Astrocyte of the hippocampus (primary cell): Measurements from ENCODE around the gene DDX31.

ENCODE experiments used
- DNase-seq: peaks from one replicate; pipeline ENCODE4 v3.0.0; 2011; ENCODE audit warnings: low read depth, low spot score

DDX31 gene

DNA sequence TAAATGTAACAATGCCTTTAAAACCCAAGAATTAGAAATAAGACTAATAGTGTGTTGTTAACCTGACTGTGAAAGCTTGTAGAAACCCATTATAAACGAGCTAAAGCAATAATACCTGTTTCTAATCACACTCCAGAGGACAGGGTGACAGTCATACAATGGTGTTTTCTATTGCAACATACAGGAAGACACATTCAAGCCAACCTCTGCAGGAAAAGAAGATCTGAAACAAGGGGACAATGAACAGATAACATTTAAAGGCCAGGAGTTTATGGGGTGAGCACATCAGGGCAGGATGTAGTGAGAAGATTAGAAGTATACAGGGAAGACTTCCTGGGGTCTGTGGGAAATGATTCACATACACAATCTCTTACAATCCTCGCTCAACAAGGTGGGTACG lies 73.6 kb downstream of the DDX31 start:
- DNase-seq, result no peak

GRCh38 chr9:132595319-132595718 lies 74.5 kb downstream of the DDX31 start:
- no peak for DNase-seq

DNA sequence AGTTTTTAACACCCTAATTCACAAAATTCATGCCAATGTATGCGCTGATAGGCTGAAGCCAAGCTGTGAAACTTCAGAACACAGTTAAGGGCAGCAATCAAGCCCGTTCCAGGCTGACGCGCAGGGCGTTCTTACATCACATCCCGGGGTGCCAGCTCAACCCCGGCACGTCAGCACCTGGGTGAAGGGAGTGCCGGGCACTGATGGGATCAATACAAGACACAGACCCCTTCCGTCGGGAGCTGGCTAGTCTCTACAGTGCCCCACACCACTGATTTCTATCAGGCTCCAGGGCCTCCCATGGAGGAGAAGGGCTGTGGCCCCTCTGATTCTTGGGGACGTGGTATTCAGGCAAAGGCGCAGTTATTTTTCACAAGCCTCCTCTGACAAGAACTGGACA lies 75.4 kb downstream of the DDX31 start:
- DNase-seq, result no peak

DNA sequence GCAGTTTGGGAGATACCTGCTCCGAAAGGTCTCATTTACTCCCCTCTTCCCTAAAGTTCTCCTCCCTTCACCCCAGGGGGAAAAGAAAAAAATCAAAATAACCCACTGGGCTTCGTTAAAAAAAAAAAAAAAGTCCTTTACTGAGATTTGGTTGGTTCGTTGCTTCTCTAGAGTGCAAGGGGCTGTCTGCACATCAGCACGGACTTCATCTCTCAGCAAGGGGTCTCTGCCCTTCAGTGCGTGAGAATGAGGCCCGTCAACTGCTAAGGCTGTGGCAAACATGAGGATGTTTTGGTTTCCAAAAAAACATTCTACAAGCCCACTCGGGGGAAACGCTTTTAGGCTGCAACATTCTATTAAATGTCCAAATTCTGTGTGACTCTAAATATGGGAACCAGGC lies 77.3 kb downstream of the DDX31 start:
- DNase-seq, result no peak

DNA sequence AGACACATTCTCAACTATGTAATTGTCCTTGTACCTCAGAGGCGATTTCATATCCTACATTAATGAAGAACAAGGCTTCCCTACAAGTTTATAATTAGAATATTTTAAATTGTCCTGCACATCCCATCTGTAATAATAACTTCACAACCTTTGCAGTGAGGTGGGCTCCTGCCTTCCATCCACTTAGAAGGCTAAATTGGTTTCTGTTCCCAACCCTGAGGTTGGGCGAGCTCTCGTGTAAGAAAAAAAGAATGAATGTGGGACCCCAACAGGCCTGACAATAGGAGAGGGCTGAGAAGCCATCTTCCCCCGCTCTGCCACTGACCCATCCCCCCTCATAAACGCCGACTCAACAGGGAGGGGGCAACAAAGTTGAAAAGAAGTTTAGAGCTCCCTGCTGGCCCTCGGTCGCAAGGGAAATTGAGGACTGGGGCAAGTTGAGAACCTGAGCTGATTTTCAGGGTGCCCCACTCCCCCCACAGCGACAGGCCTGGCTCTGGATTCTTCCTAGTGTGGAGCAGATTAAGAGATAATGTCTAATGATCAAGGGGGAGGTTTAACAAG lies 78.0 kb downstream of the DDX31 start:
- no peak for DNase-seq

DNA sequence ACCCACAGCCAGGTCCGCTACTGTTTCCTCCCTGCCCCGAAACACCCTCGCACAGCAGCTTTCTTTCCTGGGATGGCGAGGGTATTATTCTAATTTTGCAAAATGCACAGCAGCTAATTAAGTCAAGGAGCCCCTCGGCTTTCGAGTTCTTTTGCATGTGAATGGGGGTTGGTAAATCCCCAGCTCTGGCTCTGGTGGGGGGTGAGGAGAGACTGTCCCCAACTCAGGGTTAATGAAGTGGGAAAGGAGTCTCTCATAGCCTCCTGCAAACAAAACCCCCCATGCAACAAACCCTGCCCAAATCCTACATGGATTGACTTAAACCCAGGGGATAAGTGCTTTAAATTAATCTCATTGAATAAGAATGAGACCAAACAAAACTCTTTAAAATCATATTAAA lies 78.5 kb downstream of the DDX31 start:
- no peak for DNase-seq

- DNase-seq, result no peak
Measured at GRCh38 chr9:132590318-132591182, 79.2 kb downstream of the DDX31 start.

GRCh38 chr9:132590037-132590317 lies 79.8 kb downstream of the DDX31 start:
- DNase-seq, result no peak

- DNase-seq, result no peak
Measured at GRCh38 chr9:132589148-132590036, 80.4 kb downstream of the DDX31 start.

DNA sequence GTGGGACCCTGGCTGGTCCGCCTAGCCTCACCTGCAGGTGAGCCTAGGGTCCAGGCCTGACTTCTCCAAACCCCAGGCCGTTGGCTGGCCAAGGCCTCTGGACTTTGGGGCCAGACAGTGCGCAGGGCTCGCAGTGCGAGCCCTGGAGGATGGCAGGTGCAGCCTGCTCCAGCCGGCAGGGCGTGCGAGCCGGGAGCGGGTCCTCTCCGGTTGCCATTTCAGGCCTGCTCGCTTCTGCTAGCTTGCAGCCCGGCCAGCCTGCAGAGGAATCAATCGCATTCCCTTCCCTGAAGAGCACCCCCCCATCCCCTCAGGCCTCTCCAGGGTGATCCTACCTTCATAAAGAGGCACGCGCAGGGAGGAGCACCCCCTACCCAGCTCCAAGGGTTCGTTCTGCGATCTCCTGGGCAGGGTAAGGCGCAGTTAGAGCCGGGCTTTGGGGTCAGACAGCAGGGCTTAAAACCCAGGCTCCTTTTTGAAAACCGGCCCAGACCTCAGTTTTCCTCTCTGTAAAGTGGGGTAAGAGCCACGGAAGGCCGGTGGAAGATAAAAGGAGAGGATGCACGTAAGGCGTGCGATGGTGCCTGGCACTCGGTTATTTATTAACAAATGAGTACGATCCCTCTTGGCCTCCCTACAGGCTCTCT lies 81.2 kb downstream of the DDX31 start:
- DNase-seq, result no peak

DNA sequence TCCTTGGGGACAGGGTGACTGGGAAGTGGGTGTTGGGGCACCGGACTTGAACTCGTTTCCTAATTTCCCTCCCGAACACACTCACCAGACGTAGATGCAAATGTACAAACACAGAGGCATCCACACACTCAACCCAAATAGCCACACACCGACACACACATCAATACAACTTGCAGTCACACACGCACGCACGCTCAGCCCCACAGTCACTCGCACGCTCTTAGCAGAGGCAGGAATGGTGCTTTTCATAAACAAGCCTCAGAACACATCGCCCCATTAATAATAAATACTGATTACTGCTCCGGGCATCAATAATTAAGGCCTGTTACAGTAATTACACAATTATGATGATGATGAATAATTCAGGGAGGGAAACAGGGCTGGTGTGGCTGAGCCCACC lies 81.7 kb downstream of the DDX31 start:
- no peak for DNase-seq

GRCh38 chr9:132587592-132587955 lies 82.2 kb downstream of the DDX31 start:
- DNase-seq, result no peak

DNA sequence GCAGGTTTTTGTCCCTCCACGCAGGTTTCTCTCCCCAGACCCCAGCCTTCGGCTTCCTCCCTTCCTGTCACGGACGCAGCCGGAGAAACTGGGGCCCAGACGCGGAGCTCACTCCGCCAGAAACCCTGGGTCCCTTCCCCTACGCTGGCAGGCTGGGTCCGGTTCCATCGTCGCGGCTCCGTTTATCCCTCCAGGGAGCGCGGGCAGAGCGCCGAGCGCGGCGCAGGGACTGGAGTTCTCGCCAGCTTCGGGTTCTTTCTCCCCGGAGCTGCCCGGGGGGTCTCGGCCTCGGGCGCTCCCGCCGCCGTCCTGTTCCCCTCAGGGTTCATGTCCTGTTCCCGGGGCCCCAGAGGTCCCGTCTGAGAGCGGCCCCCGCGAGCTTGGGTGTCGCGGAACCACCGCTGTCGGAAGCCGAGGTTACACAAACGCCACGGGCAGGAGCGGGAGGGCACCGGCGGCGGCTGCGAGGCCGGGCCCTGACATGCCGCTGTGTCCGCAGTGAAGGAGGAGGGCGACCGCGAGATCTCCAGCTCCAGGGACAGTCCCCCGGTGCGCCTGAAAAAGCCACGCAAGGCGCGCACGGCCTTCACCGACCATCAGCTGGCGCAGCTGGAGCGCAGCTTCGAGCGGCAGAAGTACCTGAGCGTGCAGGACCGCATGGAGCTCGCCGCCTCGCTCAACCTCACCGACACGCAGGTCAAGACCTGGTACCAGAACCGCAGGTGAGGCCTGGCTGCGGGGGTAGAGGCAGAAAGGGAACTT lies 82.8 kb downstream of the DDX31 start:
- peak; percentile 29 for DNase-seq

DNA sequence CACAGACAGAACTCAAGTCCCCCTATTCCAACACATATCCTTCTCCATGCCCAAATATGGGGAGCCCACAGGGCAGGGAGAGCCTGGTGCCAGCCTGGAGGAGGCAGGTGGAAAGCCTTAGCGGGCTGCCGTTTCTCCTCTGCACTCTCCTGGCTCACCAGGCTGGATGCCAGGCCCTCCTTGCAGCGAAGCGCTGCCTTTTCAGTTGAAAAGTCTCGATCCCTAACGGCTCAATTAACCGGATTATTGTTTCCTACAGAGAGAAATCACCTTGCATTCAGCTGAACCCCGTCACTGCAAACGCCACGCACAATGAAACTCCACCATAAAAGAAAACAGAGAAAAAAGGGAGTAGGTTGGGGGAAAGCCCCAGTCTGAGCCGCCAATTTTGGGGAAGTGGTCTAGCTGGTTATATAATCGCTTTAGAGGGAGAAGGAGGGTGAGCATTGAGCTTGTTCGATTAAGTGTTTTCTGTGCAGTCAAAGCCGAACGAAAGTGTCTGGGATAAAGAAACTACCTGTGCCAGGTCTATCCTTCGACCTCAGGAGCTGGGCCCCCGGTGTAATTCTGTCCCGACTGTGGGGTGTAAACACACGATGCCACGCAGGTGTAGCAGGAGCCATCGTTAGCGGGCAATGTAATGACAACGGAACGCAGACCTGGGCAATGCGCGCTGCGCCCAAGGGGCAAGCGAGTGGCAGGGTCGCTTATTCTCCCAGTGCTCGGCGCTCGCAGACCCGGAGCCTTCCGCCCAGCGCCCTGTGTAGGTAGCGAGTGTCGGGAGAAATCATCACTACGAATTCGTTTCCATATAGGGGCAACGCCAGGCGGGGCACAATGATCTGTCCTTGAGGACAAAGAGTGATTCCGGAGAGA lies 83.6 kb downstream of the DDX31 start:
- no peak for DNase-seq

DNA sequence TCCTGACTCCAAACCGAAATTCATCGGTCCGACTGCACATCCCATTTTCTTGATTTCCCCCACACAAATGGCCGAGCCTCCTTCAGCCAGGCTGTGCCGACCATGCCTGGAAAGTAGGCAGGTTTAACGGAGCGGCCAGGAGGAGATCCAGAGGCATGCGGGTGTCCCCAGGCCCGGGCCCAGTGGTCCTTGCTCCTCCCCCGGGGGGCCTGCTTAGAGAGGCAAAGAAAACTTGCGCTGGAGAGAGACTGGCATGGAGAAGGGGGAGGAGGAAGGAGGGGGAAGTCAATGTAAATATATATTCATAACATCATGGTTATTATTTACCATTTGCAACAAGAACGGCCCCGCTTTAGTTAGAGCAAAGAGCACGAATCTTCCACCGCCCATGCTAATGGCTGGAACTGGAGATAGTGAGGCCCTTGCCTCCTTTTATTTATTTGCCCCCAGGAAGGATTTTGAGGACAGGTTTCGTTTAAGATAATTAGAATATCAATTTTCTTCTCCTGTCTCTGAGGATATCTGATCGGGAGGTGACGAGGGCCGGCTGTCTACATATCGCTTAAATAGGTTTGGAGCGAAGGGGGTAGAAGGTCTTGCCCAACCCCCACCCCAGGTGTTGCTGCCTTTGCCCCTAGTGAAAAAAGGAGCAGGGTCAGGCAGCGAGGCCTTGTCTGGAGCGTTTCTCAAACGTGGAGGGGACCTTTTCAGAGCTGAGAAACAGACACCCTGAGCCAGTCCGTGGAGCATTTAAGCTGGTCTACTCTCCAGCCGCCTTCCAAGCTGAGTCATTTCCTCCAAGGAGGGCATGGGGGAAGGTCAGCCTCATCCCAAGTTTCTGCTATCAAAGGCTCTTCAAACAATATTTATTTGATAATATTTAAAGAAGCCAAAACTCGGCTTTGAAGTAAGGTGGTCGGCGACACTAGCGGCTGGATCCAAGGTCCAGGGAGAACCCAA lies 84.9 kb downstream of the DDX31 start:
- DNase-seq, result no peak

- DNase-seq, result no peak
Measured at GRCh38 chr9:132583584-132584304, 86.0 kb downstream of the DDX31 start.

- no peak for DNase-seq
Measured at GRCh38 chr9:132582786-132583583, 86.8 kb downstream of the DDX31 start.

DNA sequence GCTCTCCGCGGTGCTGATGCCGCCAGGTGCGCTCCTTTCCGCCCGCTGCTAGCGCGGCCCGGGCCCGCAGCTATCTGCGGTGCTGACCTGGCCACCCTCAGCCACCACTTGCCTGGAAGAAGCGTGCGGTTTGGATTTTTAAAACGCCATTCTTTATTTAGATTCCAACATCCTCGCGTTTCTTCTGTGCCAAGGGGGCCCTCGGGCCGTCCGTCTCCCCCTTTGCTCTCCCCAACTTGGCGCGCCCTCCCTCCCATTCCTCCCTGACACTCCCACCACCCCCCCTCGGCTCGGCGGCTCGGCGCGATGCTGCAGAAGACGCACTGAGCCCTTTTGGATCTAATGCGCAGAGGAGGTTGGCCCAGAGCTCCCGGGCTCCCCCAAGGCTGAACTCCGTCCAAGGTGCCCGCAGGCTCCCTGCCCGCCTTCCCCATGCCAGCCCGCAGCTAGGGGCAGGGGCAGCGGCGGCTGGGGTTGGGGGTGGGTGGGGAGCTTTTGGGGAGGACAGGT lies 87.5 kb downstream of the DDX31 start, which contains the start of gene BARHL1:
BARHL1 (plus strand) TSS at position 331 of the 510 bp plus-strand sequence. CDS start 192 bp downstream, outside the sequence.
- no peak for DNase-seq
